Hepatocyte (in vitro differentiated cells): ENCODE data around the gene ABI3BP. TPM values are rescaled to one million over a fixed set of nuclear protein-coding genes. Genes with fewer than 3 reads are reported as not detected.
A peak's percentile ranks its signal among the peaks of the same experiment; 100 is the strongest.

Experiments
- DNase-seq: peaks from one replicate; pipeline ENCODE4 v3.0.0-alpha.2; 2016; ENCODE audit warnings: low spot score
- H2AFZ ChIP-seq: fragments of 200-600 bp; sonication (generic); 2 replicates; pipeline ENCODE4 v1.6.0; 2016; ENCODE audit warnings: antibody characterized with exemption, mild to moderate bottlenecking
- H3K27ac ChIP-seq: fragments of 200-600 bp; sonication (generic); 2 replicates; pipeline ENCODE4 v1.5.1; 2016; ENCODE audit warnings: mild to moderate bottlenecking
- H3K27me3 ChIP-seq: fragments of 200-600 bp; sonication (generic); 2 replicates; pipeline ENCODE4 v1.6.1; 2016
- H3K36me3 ChIP-seq: fragments of 200-600 bp; sonication (generic); replicated peaks from 2 replicates; pipeline ENCODE4 v1.5.1; 2016; ENCODE audit warnings: low read depth; ENCODE audit not compliant: insufficient read depth
- H3K4me1 ChIP-seq: fragments of 200-600 bp; sonication (generic); 2 replicates; pipeline ENCODE4 v1.5.1; 2016; ENCODE audit warnings: mild to moderate bottlenecking, moderate library complexity; ENCODE audit not compliant: insufficient read depth
- H3K4me2 ChIP-seq: fragments of 200-600 bp; sonication (generic); 2 replicates; pipeline ENCODE4 v1.6.0; 2016
- H3K4me3 ChIP-seq: fragments of 200-600 bp; sonication (generic); 2 replicates; pipeline ENCODE4 v1.5.1; 2016; ENCODE audit warnings: mild to moderate bottlenecking
- H3K79me2 ChIP-seq: fragments of 200-600 bp; sonication (generic); 2 replicates; pipeline ENCODE4 v1.6.0; 2017; ENCODE audit warnings: mild to moderate bottlenecking
- H3K9me2 ChIP-seq: fragments of 200-600 bp; sonication (generic); replicated peaks from 2 replicates; pipeline ENCODE4 v1.6.0; 2017; ENCODE audit warnings: mild to moderate bottlenecking; ENCODE audit not compliant: insufficient read depth
- H3K9me3 ChIP-seq: fragments of 200-600 bp; sonication (generic); 2 replicates; pipeline ENCODE4 v1.5.1; 2016; ENCODE audit warnings: low read depth, mild to moderate bottlenecking
- H4K20me1 ChIP-seq: fragments of 200-600 bp; sonication (generic); 2 replicates; pipeline ENCODE4 v1.6.0; 2016; ENCODE audit warnings: mild to moderate bottlenecking; ENCODE audit not compliant: insufficient read depth, poor library complexity, severe bottlenecking
- CTCF ChIP-seq: fragments of 200-600 bp; sonication (generic); IDR thresholded peaks from 2 replicates; pipeline ENCODE4 v1.5.1; 2016; ENCODE audit warnings: antibody characterized with exemption, mild to moderate bottlenecking; ENCODE audit not compliant: poor library complexity
- EZH2 ChIP-seq: fragments of 200-600 bp; sonication (generic); IDR thresholded peaks from 2 replicates; pipeline ENCODE4 v1.6.1; 2016; ENCODE audit warnings: antibody characterized with exemption, mild to moderate bottlenecking, borderline replicate concordance
- EZH2phosphoT487 ChIP-seq: fragments of 200-600 bp; sonication (generic); IDR thresholded peaks from one replicate; pipeline ENCODE4 v1.6.1; 2018; ENCODE audit warnings: antibody characterized with exemption, mild to moderate bottlenecking, low read depth, moderate library complexity; ENCODE audit not compliant: unreplicated experiment, severe bottlenecking
- WGBS: methylation state at CpG from one replicate; pipeline ENCODE4 v1.1.6; 2016; ENCODE audit warnings: low lambda C conversion rate; ENCODE audit errors: missing lambda C conversion rate; 5-methylcytosine and 5-hydroxymethylcytosine counted together
- polyA plus RNA-seq: library from polyadenylated mRNA; unstranded; fragments of >200 nt; fragmentation: Nextera tagmentation; extraction: Ambion mirVana; gene quantifications from 2 replicates; pipeline ENCODE4 v1.2.1, GENCODE V29; 2016
- total RNA-seq: library from RNA; depleted of rRNA; stranded (reverse); fragments of >200 nt; gene quantifications from 2 replicates; pipeline ENCODE4 v1.2.3, GENCODE V29; 2014

ABI3BP gene
- total and polyA plus RNA-seq, 2 experiments from 2014 or later = 10.4 to 18.6 TPM

GRCh38 chr3:100899440-100900091 is 93.7 kb downstream of the ABI3BP start:
- TF ChIP-seq EZH2phosphoT487 = no peak
- TF ChIP-seq EZH2 = no peak
- TF ChIP-seq CTCF = no peak
- Histone ChIP-seq H3K9me2 (no peaks in the 10 kb centered on the region), H3K79me2 (no peaks in the 10 kb centered on the region), H3K27ac (no peak overlapping the region), H3K9me3 (no peaks in the 10 kb centered on the region), H3K27me3 (no peaks in the 10 kb centered on the region), H2AFZ (no peak overlapping the region), H4K20me1 (no peaks in the 10 kb centered on the region), H3K36me3 (no peaks in the 10 kb centered on the region), H3K4me3 (no peak overlapping the region), H3K4me1 (no peaks in the 10 kb centered on the region), H3K4me2 (no peak overlapping the region)
- 84% methylated on average over 2 of the region's 2 CpGs for WGBS
- DNase-seq = no peak

GRCh38 chr3:100898681-100899080 is 94.5 kb downstream of the ABI3BP start:
- Histone ChIP-seq H3K36me3 (no peaks in the 10 kb centered on the region), H3K27me3 (no peaks in the 10 kb centered on the region), H3K4me2 (no peak overlapping the region), H2AFZ (no peak overlapping the region), H3K4me3 (no peak overlapping the region), H3K79me2 (no peaks in the 10 kb centered on the region), H3K4me1 (no peaks in the 10 kb centered on the region), H3K9me2 (no peaks in the 10 kb centered on the region), H3K9me3 (no peaks in the 10 kb centered on the region), H3K27ac (no peak overlapping the region), H4K20me1 (no peaks in the 10 kb centered on the region)
- WGBS = 98% methylated on average over 5 of the region's 5 CpGs
- no peak for DNase-seq
- TF ChIP-seq EZH2 (no peak), EZH2phosphoT487 (no peak), CTCF (no peak)

- 45% methylated on average over 2 of the region's 2 CpGs for WGBS
- TF ChIP-seq CTCF (no peak), EZH2 (no peak), EZH2phosphoT487 (no peak)
- no peaks in the 10 kb centered on the region for H3K36me3 ChIP-seq
These were observed 96.2 kb downstream of the ABI3BP start for GRCh38 chr3:100896994-100897393.

GRCh38 chr3:100893590-100893989 is 99.6 kb downstream of the ABI3BP start:
- H3K27me3 ChIP-seq = no peaks in the 10 kb centered on the region
- 13% methylated on average over 1 of the region's 1 CpG for WGBS
- TF ChIP-seq EZH2phosphoT487 (no peak), EZH2 (no peak), CTCF (peak; percentile 56)

More at GRCh38 chr3:100896994-100897393, 96.2 kb downstream of the ABI3BP start:
- Histone ChIP-seq H3K9me2 (no peaks in the 10 kb centered on the region), H3K4me2 (no peak overlapping the region), H3K9me3 (no peaks in the 10 kb centered on the region), H3K79me2 (no peaks in the 10 kb centered on the region), H4K20me1 (no peaks in the 10 kb centered on the region), H3K4me3 (no peak overlapping the region), H3K27ac (no peak overlapping the region), H2AFZ (no peak overlapping the region), H3K27me3 (no peaks in the 10 kb centered on the region), H3K4me1 (no peaks in the 10 kb centered on the region)
- DNase-seq = no peak

More at GRCh38 chr3:100893590-100893989, 99.6 kb downstream of the ABI3BP start:
- no peak overlapping the region for H3K27ac ChIP-seq
- no peak overlapping the region for H3K4me3 ChIP-seq
- no peak overlapping the region for H3K4me2 ChIP-seq
- H3K9me2 ChIP-seq = no peaks in the 10 kb centered on the region
- H2AFZ ChIP-seq = no peak overlapping the region
- H3K4me1 ChIP-seq = no peaks in the 10 kb centered on the region
- H3K9me3 ChIP-seq = no peaks in the 10 kb centered on the region
- H4K20me1 ChIP-seq = no peaks in the 10 kb centered on the region
- no peaks in the 10 kb centered on the region for H3K79me2 ChIP-seq
- DNase-seq = peak; percentile 22
- H3K36me3 ChIP-seq = no peaks in the 10 kb centered on the region
